DOHH2 (cell line): Measurements from ENCODE around the gene FAM227B.

Experiments
- EZH2phosphoT487 ChIP-seq: fragments of 200-600 bp; sonication (generic); IDR thresholded peaks from 2 replicates; pipeline ENCODE4 v1.6.1; 2017; ENCODE audit warnings: borderline replicate concordance, mild to moderate bottlenecking, antibody characterized with exemption, low read length, moderate library complexity, mixed read lengths
- TF ChIP-seq, protein P1 (sequence below): fragments of 200-600 bp; sonication (generic); IDR thresholded peaks from one replicate; pipeline ENCODE4 v1.5.1; 2014; ENCODE audit warnings: antibody characterized with exemption, mild to moderate bottlenecking, low read depth, low read length; ENCODE audit not compliant: poor library complexity, severe bottlenecking

GRCh38 chr15:49507261-49507660 lies 113.4 kb downstream of the FAM227B start:
- TF ChIP-seq, protein P1, sequence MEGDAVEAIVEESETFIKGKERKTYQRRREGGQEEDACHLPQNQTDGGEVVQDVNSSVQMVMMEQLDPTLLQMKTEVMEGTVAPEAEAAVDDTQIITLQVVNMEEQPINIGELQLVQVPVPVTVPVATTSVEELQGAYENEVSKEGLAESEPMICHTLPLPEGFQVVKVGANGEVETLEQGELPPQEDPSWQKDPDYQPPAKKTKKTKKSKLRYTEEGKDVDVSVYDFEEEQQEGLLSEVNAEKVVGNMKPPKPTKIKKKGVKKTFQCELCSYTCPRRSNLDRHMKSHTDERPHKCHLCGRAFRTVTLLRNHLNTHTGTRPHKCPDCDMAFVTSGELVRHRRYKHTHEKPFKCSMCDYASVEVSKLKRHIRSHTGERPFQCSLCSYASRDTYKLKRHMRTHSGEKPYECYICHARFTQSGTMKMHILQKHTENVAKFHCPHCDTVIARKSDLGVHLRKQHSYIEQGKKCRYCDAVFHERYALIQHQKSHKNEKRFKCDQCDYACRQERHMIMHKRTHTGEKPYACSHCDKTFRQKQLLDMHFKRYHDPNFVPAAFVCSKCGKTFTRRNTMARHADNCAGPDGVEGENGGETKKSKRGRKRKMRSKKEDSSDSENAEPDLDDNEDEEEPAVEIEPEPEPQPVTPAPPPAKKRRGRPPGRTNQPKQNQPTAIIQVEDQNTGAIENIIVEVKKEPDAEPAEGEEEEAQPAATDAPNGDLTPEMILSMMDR = no peak
- TF ChIP-seq EZH2phosphoT487 = no peak
